Endodermal cell (in vitro differentiated cells): ENCODE data around the gene VTI1A. TPM values are rescaled to one million over a fixed set of nuclear protein-coding genes. Genes with fewer than 3 reads are reported as not detected.

Experiments
- DNase-seq: peaks from one replicate; pipeline ENCODE4 v3.0.0-alpha.2; 2017
- H3K27ac ChIP-seq: 2 replicates; pipeline ENCODE4 v1.5.1; 2013; ENCODE audit warnings: mild to moderate bottlenecking, low read depth, low read length, moderate library complexity
- H3K27me3 ChIP-seq: 2 replicates; pipeline ENCODE4 v1.6.1; 2013; ENCODE audit warnings: mild to moderate bottlenecking, low read length, moderate library complexity; ENCODE audit not compliant: insufficient read depth, control insufficient read depth, poor library complexity, severe bottlenecking
- H3K36me3 ChIP-seq: 2 replicates; pipeline ENCODE4 v1.7.0; 2013; ENCODE audit warnings: mild to moderate bottlenecking, low read length, moderate library complexity; ENCODE audit not compliant: control insufficient read depth, insufficient read depth
- H3K4me1 ChIP-seq: one replicate; pipeline ENCODE4 v1.7.0; 2013; ENCODE audit warnings: low read length; ENCODE audit not compliant: control insufficient read depth, insufficient read depth
- H3K4me3 ChIP-seq: 2 replicates; pipeline ENCODE4 v1.5.1; 2013; ENCODE audit warnings: mild to moderate bottlenecking, low read length, moderate library complexity
- H3K9ac ChIP-seq: 2 replicates; pipeline ENCODE4 v1.6.1; 2013; ENCODE audit warnings: mild to moderate bottlenecking, low read length, moderate library complexity; ENCODE audit not compliant: poor library complexity, severe bottlenecking; ENCODE audit errors: extremely low read depth
- H3K9me3 ChIP-seq: 2 replicates; pipeline ENCODE4 v1.6.1; 2013; ENCODE audit warnings: mild to moderate bottlenecking, low read length, moderate library complexity; ENCODE audit not compliant: control insufficient read depth
- H3K27ac Mint-ChIP-seq: 2 replicates; pipeline ENCODE4 v1.8.0; 2020; ENCODE audit warnings: mixed read lengths
- H3K27me3 Mint-ChIP-seq: 2 replicates; pipeline ENCODE4 v1.8.0; 2021; ENCODE audit warnings: mild to moderate bottlenecking, mixed read lengths; ENCODE audit not compliant: insufficient read depth
- H3K36me3 Mint-ChIP-seq: 2 replicates; pipeline ENCODE4 v1.8.0; 2020; ENCODE audit warnings: low read depth, mixed read lengths
- H3K4me1 Mint-ChIP-seq: 2 replicates; pipeline ENCODE4 v1.8.0; 2020; ENCODE audit warnings: mixed read lengths
- H3K4me3 Mint-ChIP-seq: 2 replicates; pipeline ENCODE4 v1.8.0; 2020; ENCODE audit warnings: mild to moderate bottlenecking, moderate library complexity, mixed read lengths
- H3K9me3 Mint-ChIP-seq: 2 replicates; pipeline ENCODE4 v1.8.0; 2020; ENCODE audit warnings: mild to moderate bottlenecking, mixed read lengths
- WGBS, 2 experiments: methylation state at CpG; one replicate each; pipeline versions ENCODE4 v1.1.5 to v1.1.7; 2013; ENCODE audit warnings: missing lambda C conversion rate in 2 of 2, mixed read lengths in 1 of 2; ENCODE audit not compliant: insufficient coverage in 1 of 2, insufficient read length in 1 of 2; 5-methylcytosine and 5-hydroxymethylcytosine counted together
- total RNA-seq, 2 donors: library from RNA; stranded (reverse); fragmentation: NEBNext Ultra II Directional in 1 of 2; extraction: Animal tissue kit (Norgen Biotek cat#: 25700) in 1 of 2; gene quantifications; 2 replicates in 1 of 2; 3 replicates in 1 of 2; pipeline ENCODE4 v1.2.1, GENCODE V29; 2021
- TF ChIP-seq, protein P1 (sequence below): fragments of 200-600 bp; sonication (generic); conservative IDR thresholded peaks from 2 replicates; pipeline ENCODE4 v1.5.0; 2021; ENCODE audit warnings: antibody characterized with exemption, mild to moderate bottlenecking

VTI1A gene
- total RNA-seq, 2 donors from 2014 or later = 27.0 to 29.9 TPM

DNA sequence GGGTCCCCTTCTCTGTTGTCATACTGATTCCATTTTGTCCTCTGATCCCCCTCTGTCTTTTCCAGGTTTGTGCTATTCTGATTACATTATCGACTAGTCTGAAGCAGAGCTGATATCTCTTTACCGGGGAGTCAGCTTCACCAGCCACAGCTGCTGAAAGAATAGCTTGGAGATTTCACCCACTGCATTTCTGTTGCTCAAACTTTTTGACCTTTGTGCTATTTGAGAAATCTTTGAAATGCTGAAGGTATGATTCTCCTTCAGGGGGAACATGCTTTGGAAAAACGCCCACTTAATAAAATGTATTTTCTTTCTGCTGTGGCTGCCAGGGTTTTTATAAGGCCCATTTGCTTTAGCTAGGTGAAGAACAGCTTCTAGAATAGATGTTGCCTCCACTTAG, 305.3 kb downstream of the VTI1A start:
- DNase-seq = no peak
- no peak overlapping the region for H3K27ac ChIP-seq
- no peaks in the 10 kb centered on the region for H3K36me3 ChIP-seq
- no peak overlapping the region for H3K4me3 ChIP-seq
- Mint-ChIP-seq H3K36me3 (peaks cover 1% of the 10 kb centered on the region), H3K27ac (no peak overlapping the region), H3K4me1 (peaks cover 49% of the 10 kb centered on the region), H3K9me3 (no peaks in the 10 kb centered on the region), H3K27me3 (no peaks in the 10 kb centered on the region), H3K4me3 (no peak overlapping the region)
- no peaks in the 10 kb centered on the region for H3K9me3 ChIP-seq
- 79 to 100% methylated on average over 1 to 3 of the region's 3 CpGs for WGBS, 2 experiments
- no peak overlapping the region for H3K9ac ChIP-seq
- H3K27me3 ChIP-seq = no peaks in the 10 kb centered on the region
- peaks cover 29% of the 10 kb centered on the region for H3K4me1 ChIP-seq
- TF ChIP-seq, protein P1, sequence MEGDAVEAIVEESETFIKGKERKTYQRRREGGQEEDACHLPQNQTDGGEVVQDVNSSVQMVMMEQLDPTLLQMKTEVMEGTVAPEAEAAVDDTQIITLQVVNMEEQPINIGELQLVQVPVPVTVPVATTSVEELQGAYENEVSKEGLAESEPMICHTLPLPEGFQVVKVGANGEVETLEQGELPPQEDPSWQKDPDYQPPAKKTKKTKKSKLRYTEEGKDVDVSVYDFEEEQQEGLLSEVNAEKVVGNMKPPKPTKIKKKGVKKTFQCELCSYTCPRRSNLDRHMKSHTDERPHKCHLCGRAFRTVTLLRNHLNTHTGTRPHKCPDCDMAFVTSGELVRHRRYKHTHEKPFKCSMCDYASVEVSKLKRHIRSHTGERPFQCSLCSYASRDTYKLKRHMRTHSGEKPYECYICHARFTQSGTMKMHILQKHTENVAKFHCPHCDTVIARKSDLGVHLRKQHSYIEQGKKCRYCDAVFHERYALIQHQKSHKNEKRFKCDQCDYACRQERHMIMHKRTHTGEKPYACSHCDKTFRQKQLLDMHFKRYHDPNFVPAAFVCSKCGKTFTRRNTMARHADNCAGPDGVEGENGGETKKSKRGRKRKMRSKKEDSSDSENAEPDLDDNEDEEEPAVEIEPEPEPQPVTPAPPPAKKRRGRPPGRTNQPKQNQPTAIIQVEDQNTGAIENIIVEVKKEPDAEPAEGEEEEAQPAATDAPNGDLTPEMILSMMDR = no peak

DNA sequence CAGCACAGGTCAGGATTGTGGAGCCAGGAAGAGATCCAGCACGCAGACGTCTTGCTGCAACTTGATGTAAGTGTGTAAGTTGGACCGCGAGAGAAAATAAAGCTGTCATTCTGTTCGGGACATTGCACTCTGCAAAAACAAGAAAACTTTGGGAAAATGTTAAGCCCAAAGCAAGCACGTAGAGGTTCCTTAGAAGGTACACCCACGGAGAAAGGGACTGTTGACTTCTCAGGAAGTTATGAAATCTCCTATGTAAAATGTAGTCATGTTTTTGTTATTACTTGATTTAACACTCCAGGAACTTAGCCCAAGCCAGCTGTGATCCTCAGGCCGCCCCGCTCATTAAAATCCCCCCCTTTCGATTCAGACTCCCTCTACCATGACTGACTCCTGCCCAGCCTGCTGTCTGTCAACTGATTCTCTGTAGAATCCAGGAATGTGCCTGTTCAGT, 307.0 kb downstream of the VTI1A start:
- H3K4me3 ChIP-seq = no peak overlapping the region
- H3K27ac Mint-ChIP-seq = no peak overlapping the region
- TF ChIP-seq, protein P1 = no peak
- H3K36me3 ChIP-seq = no peaks in the 10 kb centered on the region
- peaks cover 20% of the 10 kb centered on the region for H3K4me1 ChIP-seq
- no peaks in the 10 kb centered on the region for H3K27me3 Mint-ChIP-seq
- no peaks in the 10 kb centered on the region for H3K9me3 Mint-ChIP-seq
- no peak overlapping the region for H3K27ac ChIP-seq
- 79 to 95% methylated on average over 10 of the region's 10 CpGs for WGBS, 2 experiments
- H3K27me3 ChIP-seq = no peaks in the 10 kb centered on the region
- H3K4me3 Mint-ChIP-seq = no peak overlapping the region
- DNase-seq = no peak
- H3K9ac ChIP-seq = no peak overlapping the region
- no peaks in the 10 kb centered on the region for H3K9me3 ChIP-seq
- peaks cover 1% of the 10 kb centered on the region for H3K36me3 Mint-ChIP-seq
- H3K4me1 Mint-ChIP-seq = peaks cover 43% of the 10 kb centered on the region

DNA sequence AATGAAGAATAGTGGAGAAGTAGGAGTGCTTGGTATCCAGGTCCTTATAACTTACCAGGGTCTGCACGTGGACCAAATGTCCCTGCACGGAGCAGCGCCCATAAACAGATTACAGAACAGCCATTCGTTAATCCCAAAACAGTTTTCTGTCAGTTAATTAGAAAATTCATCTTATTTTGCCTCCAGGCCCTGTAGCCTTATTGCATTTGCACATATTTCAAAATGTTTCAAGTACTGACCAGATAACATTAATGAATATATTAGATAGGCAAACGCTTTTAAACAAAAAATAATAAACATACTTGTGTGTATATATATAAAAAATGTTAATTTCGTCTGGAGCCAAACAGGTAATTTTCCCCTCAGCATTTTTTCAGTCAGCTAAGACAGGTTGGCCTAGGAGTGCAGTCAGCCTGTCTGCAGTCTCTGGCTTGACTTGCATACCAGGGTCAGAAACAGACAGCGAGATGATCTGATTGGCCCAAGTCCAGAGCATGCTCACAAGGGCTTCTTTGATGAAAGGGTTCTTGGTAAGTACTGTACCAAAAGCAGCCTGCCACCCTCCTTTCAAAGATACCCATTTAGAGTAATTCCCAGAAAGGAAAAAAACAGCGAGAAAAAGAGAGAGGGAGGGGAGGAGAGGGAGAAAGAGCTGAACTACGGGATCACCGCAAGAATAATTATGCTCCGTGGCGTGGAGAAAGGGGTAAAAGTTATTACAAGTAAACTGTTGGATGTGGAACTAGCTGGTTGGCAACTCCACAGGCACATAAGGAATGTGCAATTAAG, 308.6 kb downstream of the VTI1A start:
- peaks cover 1% of the 10 kb centered on the region for H3K36me3 Mint-ChIP-seq
- H3K4me3 Mint-ChIP-seq = no peak overlapping the region
- Histone ChIP-seq H3K9ac (no peak overlapping the region), H3K4me3 (no peak overlapping the region), H3K9me3 (no peaks in the 10 kb centered on the region), H3K36me3 (no peaks in the 10 kb centered on the region), H3K27ac (no peak overlapping the region), H3K4me1 (peaks cover 10% of the 10 kb centered on the region), H3K27me3 (no peaks in the 10 kb centered on the region)
- peaks cover 36% of the 10 kb centered on the region for H3K4me1 Mint-ChIP-seq
- no peaks in the 10 kb centered on the region for H3K9me3 Mint-ChIP-seq
- WGBS, 2 experiments = 91 to 92% methylated on average over 11 of the region's 12 CpGs
- H3K27ac Mint-ChIP-seq = no peak overlapping the region
- no peaks in the 10 kb centered on the region for H3K27me3 Mint-ChIP-seq
- TF ChIP-seq, protein P1 = no peak
- no peak for DNase-seq
